Inflammatory macrophage treated with lipopolysaccharide for 4 hours (primary cell): ENCODE data around the gene APOBEC2.
A peak's percentile ranks its signal among the peaks of the same experiment; 100 is the strongest.

ENCODE experiments used
- DNase-seq: peaks from one replicate; pipeline ENCODE4 v3.0.0-alpha.2; 2020

Gene APOBEC2

GRCh38 chr6:41039060-41039998, 13.7 kb upstream of the APOBEC2 start, which contains the start of gene UNC5CL:
UNC5CL (minus strand) TSS chr6:41039221; CDS start chr6:41035074, 4,147 bp downstream.
- peak; percentile 27 for DNase-seq

DNA sequence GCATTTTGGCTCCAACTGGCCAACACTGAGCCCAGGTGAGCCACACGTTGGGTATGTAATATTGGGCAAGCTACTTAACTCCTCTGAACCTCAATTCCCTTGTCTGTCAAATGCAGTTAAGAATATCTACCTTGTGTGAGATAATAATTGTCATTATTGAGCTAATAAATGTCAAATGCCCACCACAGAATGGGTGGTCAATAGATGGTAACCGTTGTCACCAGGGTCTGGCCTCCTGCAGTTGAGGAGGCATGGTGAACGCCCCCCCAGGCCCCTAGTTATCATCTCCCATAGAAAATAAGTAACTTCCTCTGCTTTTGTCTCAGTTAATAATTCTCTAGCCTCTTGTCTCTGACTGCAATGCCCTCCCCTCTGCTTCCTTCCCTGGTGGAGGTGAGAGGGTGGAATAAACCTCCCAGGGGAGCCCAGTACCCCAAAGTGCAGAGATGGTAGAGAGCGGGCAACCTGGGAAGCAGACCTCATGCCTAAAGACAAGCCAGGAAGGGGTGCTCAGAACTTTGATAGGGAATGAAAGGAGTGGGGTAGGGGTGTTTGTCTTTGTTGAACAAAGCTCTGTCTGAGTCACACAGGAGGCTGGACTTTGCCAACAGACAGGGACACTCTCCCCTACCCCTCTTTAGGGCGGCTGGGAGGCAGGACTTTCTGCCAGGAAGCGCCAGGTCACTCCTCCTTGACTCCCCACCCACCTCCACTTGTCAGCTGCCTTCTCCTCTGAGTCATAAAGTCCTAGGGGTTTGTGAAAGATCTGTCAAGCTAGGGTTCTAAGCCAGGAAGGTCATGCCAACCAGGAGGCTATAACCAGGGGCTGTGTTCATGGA, 12.7 kb upstream of the APOBEC2 start:
- DNase-seq, result peak; percentile 65

DNA sequence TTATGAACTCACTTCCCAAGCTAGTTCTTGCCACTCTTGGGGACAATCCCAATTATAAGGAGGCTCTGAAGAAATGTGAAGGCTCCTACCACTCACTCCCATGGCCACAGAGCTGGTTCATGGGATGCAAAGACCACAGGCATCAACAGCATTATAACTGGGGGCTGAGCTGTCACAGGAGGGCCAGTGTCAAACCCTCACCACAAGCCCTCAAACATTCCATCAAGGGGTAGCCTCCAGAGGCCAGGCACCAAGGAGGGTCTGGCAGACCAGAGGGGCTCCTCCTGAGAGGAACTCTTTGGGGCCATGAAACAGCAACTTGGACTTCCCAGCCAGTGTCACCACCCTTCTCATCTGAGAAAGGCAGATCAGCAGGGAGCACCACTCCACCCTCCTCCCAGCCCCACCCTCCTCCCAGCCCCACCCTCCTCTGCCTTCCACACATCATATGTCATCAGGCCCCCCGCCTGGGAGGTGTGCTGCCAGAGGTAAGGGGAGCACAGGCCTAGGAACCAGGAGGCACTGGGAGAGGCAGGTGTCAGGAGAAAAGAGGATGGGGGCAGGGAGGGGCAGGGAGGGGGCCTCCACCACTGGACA, 12.0 kb upstream of the APOBEC2 start:
- no peak for DNase-seq

GRCh38 chr6:41042226-41043055, 10.6 kb upstream of the APOBEC2 start, which contains the start of gene TSPO2:
TSPO2 (plus strand) TSS chr6:41042467; CDS start chr6:41042986, 519 bp downstream.
- DNase-seq, result no peak

GRCh38 chr6:41043151-41043550, 9.9 kb upstream of the APOBEC2 start:
- DNase-seq, result no peak

DNA sequence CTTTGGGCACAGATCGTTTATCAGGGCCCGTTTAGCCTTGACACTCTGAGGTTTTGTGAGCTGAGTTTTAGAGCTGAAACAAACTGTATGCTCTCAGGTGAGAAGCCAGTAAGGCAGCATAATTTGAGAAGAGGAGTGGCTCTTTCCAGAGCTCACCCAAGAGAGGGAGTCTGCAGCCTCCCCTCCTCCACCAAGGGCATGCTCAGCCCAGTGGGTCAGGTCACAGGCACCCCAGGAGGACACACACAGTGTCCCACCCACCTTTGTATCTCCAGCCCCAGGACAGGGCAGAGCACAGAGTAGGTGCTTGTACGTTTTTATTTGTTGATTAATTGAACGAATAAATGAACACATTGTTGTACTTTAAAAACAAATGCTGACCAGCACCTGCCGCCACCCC, 7.3 kb upstream of the APOBEC2 start:
- DNase-seq, result no peak

DNA sequence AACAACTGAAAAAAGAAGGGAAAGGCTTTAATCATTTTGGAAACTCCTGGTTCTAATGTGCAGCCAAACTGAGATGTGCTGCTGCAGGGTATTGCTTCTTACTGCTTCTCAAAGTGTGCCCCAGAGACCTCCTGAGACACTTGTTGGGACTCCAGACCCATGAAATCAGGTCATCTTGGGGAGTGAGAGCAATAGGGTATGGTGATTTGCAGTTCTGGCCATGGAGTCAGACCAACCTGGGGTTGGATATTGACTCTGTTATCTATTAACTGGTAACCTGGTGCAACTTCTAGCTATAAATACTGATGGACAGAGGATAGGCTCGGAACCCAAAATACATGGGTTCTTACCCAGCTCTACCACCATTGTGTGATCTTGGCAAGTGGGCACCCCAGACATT, 6.9 kb upstream of the APOBEC2 start:
- DNase-seq, result no peak

- DNase-seq, result no peak
These were observed 5.7 kb upstream of the APOBEC2 start for GRCh38 chr6:41047306-41047705.

- DNase-seq, result no peak
These were observed 5.0 kb upstream of the APOBEC2 start for GRCh38 chr6:41047745-41048732.

DNA sequence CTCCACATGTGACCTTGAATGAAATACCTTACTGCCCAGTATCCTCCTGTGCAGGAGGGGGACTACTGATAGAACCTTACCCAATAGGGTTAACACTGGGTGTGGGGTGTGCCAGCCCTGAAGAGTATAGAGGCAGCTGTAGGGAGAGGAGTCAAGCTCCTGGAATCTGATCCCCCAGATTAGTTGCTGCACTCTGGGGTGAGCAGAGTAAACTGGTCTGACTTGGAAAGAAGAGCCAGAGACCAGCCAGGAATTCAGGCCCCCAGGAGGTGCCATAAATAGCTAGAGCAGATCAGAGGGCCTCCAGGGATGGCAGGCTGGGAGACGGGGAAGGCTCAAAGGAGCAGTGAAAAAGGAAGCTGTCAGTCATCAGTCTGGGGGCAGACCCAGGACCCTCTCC, 3.5 kb upstream of the APOBEC2 start:
- DNase-seq, result no peak

GRCh38 chr6:41049955-41050354, 3.0 kb upstream of the APOBEC2 start:
- no peak for DNase-seq

- DNase-seq, result no peak
These were observed 2.5 kb upstream of the APOBEC2 start for GRCh38 chr6:41050536-41050935.

- peak; percentile 44 for DNase-seq
These were observed 1.1 kb upstream of the APOBEC2 start for GRCh38 chr6:41051873-41052272.

DNA sequence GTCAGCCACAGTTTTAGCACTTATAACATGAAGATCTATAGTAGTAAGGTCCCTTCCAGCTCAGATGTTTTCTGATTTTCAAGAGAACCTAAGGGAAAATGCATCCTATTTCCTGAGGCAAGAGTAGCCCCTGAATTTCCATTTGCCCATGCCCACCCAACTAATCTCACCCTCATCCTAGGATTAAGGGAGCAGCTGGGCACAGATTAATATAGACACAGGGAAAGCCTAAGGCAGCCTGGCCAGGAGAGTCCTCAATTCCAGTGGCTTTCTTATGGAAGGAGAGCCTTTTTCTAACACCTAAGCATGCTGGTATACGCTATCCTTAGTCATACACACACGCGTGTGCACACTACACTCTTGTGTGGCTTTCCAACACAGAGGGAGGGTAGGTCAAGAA, 1.5 kb downstream of the APOBEC2 start:
- no peak for DNase-seq

GRCh38 chr6:41055149-41055548, 2.1 kb downstream of the APOBEC2 start:
- DNase-seq, result no peak

DNA sequence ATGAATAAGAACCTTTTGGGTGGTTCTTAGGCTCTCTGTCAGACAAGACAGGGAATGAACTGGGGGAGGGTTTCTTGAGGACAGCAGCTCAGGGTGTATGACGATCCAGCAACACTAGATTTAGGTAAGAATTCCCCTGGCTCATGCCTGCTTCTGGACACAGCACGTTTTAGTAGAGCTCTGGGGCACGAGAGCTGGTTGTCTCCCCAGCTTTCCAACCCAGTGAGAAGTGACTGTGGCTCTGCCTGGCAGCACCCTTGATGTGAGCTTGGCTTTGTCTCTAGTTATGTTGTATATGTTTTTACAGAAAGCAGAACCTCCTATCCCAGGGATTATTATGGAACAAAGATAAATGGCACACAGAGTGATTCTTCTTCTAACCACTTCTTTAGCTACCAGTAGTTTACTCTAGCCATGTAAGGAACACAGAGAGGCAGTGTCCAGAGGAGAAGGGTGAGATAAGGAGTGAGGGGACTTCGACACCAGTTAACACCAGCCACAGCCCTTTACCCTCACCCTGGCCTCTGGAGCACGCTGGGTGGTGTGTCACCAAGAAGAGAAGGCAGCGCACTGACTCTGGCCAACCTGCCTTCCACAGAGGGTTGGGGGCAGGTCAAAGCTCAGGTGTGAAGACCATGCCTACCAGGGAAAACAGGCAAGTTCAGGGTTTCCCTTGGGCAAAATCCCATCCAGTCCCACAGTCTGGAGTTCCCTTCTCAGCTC, 3.9 kb downstream of the APOBEC2 start:
- no peak for DNase-seq

GRCh38 chr6:41058783-41059181, 5.8 kb downstream of the APOBEC2 start:
- DNase-seq, result no peak

DNA sequence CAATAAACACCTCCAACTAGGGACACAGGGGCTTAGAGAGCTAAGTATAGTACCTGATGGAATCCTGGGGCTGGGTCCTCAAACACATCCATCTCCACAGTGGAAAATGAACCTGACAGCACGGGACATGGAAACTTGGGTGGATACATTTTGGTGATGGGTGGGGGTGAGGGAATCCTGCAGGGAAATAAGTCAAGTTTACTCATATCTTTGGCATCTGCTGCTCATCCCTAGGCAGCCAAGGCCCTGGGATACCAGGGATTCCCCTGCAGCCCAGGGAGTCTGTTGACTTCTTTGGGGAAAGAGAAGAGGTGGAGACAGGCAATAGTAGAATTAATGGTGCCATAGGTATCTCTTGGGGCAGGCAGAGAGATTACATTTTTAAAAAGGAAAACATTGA, 6.6 kb downstream of the APOBEC2 start:
- no peak for DNase-seq

DNA sequence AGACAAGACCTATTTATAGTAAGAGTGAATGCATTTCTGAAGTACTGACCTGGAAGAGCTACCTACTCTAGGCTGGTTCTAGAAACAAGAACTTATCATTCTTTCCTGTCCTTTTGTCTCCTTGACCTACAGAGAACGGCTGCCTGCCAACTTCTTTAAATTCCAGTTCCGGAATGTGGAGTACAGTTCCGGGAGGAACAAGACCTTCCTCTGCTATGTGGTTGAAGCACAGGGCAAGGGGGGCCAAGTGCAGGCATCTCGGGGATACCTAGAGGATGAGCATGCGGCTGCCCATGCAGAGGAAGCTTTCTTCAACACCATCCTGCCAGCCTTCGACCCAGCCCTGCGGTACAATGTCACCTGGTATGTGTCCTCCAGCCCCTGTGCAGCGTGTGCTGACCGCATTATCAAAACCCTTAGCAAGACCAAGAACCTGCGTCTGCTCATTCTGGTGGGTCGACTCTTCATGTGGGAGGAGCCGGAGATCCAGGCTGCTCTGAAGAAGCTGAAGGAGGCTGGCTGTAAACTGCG, 8.3 kb downstream of the APOBEC2 start:
- no peak for DNase-seq

GRCh38 chr6:41062056-41062455, 9.1 kb downstream of the APOBEC2 start:
- no peak for DNase-seq
